Mammary epithelial cell (primary cell): ENCODE measurements around the gene SORCS2.

Source experiments
- CTCF ChIP-seq, 2 donors: IDR thresholded peaks in 1 of 2; conservative IDR thresholded peaks in 1 of 2; 2 replicates each; pipeline ENCODE4 v1.5.1; 2011 to 2012; ENCODE audit warnings: inconsistent platforms in 2 of 2, low read length in 2 of 2, mild to moderate bottlenecking in 2 of 2, control low read depth in 1 of 2, low read depth in 1 of 2; ENCODE audit not compliant: insufficient read depth in 1 of 2; ENCODE audit errors: extremely low read depth in 1 of 2
- EZH2 ChIP-seq: IDR thresholded peaks from 2 replicates; pipeline ENCODE4 v1.6.1; 2012; ENCODE audit warnings: low read length, inconsistent platforms, borderline replicate concordance

DNA sequence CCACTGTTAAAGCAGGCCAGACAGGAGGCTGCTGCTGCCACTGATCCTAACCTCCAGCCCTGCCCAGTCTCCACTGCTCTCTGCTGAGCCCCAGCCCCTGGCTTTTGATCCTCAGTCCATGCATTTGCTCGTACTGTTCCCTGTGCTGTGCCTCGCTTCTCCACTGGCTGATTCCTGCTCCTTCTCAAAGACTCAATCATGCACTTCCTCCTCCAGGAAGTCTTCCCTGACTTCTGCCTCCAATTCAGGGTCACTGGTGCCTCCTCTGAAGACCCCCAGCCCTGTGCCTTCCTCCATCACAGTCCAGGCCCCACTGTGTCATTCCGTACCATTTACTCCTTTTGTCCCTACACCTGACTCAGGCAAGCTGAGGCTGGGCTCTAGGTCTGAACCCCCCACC lies 473.0 kb downstream of the SORCS2 start:
- TF ChIP-seq CTCF (conservative IDR thresholded peaks at IDR 0.05 in 1 of 2, IDR thresholded peaks at IDR 0.05 in 1 of 2; ENCODE audit: extremely low read depth in 1 of 2, insufficient read depth in 1 of 2, low read depth in 1 of 2, low read length in 2 of 2) (no peak), EZH2 (no peak)
